Endometrium (tissue), 2 donors: Measurements from ENCODE around the gene TRIO.

Experiments
- FAIRE-seq: peaks from 2 replicates; lab custom pipeline; 2012; peaks lifted over from hg19 to GRCh38; lab: Jason Lieb, UNC
- donor health status: control.
- donor health status: control.

TRIO gene

DNA sequence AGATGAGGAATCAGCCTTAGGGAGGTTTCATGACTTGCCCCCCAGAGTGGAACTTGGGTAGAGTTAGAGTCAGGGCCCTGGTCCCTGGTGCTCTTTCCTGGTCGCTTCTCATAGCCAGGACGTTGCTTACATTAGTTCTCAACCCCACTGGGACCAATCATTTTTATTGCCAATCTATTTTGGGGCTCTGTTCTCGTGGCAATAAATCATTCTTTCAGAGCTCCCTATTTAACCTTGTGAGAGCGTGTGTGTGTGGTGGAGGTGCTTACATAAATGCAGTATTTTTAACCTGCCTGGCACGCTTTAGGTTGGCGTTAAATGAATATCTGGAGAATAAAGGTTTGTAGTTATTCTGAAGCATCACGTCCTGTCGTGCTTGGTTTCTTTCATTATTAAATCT, 4.1 kb downstream of the TRIO start:
- no peak for FAIRE-seq

DNA sequence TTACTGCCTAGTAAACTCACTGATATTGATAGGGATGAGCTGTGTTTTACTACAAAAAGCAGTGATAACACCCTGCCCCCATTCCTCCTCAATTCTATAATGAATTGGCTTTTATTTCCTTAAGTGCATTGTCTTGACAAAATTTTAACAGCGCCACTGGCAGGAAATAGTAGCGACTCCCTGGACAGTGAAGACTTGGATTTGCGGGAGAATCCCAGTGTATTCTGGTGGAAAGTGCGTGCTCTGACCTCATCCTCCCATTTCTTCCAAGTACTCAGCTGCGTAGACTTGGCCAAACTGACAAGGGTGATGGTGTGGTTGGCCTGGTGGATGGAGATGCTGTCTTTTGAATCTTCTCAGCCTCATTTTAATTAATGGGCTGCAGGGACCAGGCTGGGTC, 5.3 kb downstream of the TRIO start:
- no peak for FAIRE-seq

DNA sequence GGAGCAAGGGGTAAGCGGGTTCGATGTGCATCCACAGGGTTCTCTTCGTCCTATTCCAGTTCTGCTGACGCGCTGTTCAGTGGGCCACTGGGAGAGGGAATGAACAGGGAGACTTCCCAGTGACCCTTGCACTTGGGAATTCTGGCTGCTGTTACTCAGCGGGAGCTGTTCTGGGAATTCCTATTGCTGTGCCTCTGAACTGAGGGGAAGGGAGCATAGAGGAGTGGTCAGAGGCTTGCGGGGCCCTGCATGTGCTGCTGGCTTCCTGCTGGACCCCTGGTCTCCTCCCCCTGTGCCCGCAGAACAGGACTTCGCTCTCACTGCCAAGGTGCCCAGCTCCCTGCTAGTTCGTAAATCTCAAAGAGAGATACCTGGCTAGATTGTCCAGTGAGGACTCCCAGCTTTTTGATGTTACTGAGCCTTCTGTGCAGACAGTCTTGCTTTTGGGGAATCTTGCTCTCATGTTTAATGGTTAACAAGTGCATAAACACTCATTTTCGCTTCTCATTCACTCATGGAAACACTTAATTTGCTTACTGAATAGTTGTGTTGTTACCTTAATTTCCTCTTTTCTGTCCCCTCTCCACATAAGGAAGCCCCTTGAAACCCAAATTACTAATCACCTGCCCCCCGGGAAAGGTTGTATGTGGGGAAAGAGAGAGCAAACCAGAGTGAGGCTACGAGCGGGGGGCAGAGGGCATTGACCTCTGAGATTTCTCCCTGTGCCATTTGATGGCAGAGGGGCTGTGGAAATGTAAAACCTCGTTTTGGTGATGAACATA, 5.9 kb downstream of the TRIO start:
- FAIRE-seq, result no peak

DNA sequence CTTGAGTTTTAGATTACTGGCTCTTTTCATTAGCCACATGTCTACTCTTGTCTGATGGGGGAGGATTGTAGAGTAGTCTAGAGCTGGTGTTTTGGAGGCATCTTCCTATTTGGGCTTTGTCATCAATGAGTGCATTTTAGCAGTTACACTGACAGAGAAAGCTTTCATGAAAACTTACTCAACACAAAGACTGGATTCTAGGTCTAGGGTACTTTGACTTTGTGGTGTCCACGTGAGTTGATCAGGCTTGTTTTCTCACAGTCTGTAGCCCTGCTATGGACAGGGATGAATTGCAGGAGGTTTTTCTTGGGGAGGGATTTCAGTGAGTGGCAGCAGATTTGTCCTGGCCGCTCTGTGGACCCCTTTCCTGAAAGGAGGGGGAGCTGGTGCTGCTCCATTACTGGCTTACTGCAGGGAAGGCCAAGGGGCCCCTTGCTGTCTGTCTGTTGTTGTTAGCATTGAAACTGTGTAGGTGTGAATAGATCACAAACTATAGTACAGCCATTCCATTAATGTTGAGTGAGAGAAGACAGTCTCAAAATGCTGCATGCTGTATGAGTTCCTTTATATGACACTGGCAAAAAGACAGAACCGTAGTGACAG, 6.6 kb downstream of the TRIO start:
- FAIRE-seq, result no peak

DNA sequence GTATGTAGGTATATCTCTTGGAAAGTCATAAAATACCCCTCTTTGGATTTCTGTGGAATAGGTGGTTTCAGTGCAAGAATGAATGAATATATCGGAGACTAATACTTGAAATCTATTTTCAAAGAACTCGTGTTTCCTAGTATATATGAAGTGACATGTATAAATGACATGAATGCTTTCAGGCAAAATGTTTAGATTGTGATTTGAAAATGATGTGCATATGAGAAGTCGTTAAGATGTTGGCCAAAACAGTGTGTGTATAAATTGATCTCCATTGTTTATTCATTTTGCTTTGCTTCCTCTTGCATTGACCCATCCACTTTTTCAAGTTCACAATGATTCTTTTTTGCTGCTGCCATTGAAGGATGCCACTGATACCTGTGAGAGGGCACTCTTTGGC, 8.3 kb downstream of the TRIO start:
- no peak for FAIRE-seq

DNA sequence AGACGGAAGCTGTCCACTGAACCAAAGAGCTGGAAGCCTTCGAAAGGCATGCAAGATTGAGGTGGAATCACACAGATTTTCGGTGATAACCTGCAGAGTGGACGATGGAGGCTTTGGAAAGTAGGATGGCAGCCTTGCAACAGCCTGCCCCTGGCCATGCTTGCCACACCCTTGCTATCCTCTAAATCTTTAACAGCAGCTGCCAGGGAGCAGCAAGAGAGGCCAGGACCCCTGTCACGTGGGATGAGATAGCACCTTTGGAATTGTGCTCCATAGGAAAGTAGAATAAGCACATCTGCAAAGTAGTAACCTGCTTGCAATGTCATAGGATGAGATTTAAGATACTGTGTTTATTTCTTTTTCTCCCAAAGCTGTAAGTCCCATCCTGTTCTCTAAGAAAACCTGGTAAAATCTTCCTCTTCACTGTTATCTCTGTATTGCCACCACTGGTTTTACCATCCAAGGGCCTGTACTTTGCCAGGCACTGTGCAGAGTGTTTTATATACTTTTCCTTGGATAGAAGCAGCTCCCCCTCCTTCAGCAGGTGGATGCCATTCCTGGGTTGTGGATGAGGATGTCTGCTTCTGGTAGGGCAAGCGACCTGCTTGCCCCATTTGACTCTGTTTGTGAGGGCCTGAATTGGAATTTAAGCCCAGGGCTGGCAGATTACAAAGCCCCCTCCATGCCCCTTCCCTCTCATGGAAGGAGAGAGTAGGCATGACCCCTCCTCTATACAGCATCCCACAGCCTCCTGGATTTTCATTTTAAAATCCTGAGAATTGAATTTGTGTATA, 10.1 kb downstream of the TRIO start:
- no peak for FAIRE-seq

DNA sequence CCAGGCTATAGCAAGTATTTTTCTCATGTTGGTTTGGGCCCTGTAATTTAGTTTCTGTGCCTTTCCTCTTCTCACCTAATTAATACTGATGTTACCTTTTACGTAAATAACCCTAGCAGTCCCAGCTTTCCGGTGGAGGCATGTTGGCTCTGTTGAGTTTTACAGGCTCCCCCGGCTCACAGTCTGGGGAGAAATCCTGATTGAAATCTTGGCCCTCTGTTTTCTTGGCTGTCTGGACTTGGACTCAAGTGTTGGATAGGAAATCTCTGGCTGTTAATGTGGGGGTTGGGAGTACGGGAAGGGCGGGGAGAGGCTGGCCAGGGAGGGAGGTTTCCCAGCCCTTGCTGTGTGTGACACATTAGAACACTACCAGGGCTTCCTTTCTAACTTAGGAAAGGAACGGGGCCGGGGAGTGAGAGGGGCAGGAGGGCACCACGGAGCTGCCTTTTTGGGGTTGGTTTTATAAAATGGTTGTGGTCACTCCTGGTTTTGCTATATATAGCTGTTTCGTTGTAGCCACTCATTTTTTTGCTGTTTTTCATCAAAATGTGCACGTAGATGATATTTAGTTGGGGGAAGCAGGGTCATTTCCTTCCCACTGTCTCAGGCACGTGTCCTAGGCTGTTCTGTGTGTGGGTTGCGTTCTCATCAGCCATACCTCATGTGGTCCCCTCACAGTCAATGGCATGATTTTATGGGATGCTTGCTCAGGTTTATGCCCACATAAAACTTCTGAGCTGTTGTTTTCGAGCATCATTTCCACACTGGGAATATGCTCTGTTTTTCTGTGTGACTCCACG, 11.0 kb downstream of the TRIO start:
- FAIRE-seq, result no peak

DNA sequence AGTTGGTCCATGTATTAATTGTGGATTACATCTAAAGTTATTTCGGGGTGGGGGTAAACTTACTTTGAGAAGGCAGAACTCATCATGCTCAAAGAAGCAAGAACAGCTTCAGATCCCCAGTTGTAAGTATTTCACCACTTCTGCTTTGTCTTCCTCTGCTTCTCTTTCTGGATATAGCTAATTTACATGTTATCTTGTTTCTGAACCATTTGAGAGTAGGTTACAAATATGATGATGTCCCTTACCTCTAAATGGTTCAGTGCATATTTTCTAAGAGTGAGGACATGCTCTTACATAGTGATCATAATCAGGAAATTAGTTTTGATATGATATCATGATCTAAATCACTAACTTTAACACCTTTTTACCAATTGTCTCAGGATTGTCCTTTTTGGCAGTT, 11.9 kb downstream of the TRIO start:
- no peak for FAIRE-seq

DNA sequence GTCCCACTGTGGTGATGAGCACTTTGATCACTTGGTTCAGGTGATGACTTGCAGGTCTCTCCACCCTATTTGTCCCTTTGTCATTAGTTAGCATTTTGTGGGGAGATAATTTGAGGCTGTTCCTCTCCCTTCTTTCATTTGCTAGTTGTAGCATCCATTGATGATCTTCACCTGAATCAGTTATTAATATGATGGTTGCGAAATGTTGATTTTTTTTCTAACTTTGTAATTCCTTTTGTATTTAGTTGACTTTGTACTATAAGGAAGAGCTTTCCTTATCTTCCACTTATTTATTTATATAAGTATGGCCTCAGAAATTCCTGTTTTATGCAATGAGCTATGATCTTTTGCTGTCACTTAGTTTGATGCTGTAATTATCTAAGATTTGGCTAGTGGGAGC, 12.6 kb downstream of the TRIO start:
- no peak for FAIRE-seq

DNA sequence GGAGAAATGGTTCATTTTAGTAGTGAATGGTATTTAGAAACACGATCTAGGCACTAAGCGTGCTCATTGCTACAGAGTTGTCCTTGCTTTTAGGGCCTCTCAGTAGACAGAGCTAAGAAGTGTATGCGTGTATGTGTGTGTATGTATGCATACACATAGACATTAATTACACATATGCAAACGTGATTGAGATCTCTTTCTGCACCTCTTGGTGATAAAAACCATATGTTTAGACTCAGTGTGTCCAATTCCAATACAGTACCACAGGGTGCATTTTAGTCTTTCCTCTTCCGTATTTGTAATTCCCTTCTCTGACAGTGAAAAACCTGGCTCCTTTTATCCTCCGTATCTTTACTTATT, 13.1 kb downstream of the TRIO start:
- FAIRE-seq, result no peak

DNA sequence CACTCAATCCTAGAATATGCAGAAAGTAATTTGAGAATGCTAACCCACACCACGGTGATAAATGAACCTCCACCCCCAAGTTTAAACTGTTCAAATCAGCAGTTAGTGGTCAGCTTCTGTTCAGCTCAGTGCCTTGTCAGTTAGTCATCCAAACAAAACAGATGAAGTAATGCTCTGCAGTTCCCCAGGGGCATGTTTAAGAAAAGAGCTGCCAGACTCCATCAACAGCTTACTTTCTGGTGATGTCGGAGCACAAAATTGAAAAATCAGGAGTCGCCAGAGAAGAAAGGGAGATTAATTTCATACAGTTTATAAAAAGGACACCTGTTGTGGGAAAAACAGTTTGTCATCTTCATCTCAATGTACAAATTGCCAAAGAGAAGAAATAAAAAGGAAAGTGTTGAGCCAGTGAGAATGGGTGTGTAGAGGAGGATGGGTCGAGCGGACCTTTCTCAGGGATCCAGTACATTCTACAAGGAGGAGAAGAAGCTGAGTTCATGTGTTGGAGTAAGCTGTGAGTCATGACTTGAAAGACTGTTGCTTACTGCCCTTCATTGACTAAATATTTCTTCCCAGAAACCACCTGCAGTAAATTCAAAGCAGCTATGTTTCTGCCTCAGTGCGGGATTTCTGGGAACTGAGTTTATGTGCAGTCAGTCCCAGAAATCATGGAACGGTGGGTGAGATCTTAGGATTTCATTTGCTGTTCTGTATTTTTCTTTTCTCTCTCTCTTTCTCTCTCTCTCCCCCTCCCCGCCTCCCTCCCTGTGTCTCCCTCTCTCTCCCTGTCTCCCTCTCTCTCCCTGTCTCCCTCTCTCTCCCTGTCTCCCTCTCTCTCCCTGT, 13.7 kb downstream of the TRIO start:
- no peak for FAIRE-seq

DNA sequence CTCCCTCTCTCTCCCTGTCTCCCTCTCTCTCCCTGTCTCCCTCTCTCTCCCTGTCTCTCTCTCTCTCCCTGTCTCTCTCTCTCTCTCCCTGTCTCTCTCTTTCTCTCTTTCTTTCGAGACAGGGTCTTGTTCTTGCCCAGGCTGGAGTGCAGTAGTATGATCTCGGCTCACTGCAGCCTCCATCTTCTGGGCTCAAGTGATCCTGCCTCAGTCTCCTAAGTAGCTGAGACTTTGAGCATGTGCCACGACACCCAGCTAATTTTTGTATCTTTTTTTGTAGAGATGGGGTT, 14.3 kb downstream of the TRIO start:
- FAIRE-seq, result no peak

DNA sequence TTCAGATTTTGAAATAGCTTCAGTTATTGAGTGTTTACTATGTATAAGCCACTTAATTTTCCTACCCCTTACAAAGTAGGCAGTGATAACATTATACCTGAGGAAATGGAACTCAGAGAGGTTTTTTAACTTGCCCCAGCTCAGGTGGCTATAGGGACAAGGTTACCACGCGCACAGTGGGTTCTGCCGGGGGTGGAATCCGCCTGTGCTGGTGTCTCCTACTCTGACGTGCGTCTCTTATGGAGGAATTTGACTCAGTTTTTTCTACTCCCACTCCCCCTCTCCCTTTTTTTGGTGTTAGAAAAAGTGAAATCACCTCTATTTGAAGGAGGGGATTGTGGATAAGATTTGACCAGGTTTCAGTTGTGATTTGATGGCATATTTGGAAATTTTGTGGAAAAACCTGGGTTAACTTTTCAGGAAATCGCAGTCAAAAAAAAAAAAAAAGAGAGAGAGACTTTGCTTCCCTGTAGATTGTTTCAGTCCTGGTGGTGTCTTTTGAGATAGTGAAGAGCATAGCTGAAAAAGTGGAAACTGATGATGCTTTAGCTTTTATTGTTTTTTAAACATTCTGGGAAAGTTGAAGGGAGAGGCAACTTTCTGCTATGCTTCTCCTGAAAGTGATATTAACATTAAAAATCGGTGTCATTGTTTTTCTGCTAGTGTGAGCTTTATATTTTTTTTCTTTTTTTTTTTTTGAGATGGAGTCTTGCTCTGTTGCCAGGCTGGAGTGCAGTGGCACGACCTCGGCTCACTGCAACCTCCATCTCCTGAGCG, 15.9 kb downstream of the TRIO start:
- FAIRE-seq, result no peak

DNA sequence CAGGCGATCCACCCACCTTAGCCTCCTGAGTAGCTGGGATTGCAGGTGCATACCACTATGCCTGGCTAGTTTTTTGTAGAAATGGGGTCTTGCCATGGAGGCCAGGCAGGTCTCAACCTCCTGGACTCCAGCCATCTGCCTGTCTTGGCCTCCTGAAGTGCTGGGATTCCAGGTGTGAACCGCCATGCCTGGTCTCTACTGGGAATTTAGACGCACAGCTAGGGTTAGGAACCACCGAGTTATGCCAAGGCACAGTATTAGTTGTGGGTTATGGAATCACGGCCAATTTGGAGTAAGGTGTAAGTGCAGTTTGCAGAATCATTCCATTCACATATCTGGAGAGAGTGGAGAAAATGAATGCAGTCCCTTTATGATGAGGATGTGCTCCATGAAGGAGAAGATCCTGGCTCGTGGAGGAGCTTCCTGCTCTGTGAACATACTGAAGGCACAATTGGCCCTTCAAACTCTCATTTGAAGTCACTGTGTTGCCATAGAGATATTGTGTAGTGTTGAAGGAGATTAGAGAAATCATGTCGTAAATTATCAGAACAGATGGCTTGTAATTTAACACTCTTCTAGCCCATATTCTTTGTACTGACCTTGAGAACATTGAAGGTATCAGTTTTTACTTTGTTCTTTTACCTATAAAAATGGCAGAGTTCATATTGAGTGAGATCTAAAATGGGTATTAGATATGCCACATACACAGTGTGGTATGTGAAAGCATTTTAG, 18.8 kb downstream of the TRIO start:
- FAIRE-seq, result no peak

DNA sequence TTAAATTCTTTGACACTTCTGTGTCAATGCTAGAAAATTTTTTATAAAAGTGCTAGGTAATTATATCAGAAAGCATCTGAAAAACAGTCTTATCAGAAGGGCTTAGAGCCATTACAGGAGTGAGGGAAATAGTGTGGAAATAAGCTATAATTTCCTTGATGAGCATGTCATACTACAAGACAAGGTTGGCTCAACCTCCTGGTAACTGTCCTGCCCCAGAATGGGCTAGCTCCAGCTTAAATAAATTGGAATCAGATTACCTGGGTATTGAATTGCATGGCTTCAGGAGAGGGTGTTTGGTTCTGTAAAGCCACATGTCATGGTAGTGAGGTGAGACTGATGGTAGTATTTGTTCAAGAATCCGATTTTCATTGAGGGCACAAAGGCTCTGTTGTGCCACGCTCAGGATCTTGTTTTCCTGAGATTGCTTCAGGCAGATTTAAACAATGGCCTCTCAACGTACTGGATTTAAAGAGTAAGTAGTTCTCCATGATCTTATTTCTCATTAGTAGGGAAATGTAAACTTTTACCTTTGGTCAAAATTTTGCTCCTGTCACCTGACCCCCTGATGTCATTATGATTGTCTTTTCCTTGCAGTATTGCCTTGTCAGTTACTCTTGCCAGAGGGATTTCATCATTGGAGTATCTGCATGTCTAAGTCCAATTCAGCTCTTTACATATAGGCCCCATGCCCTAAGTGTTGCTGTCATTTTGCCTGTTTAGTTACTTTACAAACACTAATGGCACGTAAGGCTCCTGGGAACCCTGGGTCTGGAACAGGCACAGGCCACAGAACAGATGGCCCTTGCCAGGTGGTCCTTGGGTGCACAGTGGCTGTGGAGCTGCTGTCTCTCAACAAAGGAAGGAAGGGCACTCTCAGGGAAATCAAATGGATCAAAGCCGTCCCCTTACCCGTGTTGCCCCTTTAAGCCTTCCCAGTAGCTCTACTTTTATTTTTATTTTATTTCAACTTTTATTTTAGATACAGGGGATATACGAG, 21.3 kb downstream of the TRIO start:
- no peak for FAIRE-seq

DNA sequence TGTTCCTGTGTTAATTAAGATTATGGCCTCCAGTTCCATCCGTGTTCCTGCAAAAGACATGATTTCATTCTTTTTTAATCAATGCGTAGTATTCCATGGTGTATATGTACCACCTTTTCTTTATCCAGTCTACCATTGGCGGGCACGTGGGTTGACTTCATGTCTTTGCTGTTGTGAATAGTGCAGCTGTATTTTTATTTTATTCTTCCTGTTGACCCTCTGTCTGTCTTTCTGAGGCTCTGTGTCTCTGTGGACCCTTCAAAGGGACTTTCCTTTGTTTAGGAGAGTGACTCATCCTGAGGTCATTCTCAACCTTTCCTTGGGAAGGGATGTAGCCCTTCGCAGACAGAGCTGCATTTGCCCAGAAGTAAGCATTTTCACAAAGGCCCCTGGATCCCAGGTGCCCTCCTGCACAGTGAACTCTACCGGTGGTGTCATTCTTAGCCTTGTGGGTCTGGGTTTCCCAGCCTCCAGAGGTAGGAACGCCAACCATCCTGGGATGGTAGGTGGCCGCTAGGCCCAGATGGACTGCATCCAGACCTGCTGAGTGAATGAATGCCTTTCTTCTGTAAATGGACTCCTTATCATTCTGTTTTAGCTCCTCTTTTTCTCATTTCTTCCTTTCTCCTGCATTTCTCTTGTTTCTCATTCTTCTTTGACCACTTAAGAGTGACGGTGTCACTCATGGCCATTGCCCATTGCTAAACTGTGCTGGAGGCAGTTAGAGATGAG, 22.4 kb downstream of the TRIO start:
- no peak for FAIRE-seq

DNA sequence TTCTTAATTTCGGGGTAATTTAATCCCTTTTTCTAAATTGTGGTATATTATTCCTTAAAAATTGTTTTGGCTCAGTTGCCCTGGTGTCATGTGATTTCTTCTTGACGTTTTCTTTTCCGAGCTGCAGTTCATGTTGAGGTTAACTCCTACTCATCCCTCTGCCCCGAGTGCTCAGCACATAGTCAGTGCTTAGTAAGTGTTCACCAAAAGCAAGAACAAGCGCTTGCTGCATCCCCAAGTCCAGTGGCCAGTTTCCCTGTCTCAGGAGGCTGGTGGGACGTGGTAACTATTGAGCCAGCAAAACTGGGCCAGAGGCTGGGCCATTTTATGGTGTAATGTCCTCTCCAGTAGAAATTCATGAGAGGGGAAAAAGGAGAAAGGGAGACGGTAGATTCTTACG, 23.3 kb downstream of the TRIO start:
- no peak for FAIRE-seq

DNA sequence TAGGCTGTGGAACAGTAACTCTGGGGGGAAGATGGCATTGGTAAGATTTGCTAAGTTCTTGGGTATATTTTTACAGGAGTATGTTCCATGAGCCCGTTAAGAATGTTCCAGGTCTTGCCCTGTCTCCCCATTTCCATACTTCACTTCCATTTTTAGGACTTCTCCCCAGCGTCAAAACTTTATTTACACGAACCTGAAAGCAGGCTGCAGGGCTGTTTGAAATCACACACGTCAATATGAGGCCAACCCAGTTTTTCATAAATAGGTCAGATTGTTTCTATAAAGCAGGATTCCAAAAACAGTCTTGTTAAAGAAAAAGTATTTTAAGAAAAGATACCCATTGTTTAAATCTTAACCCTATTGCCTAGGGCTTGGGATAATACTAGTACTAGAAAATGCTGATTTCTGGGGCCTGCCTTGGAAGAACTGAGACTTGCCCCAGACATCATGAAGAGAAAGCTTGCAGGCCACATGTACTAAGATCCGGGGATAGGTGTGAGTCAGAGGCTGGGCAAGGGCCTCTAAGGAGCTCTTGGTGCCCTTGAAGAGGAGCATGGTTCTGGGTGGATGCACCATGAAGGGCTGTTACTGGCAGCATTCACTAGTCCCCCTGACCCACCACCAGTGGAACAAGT, 24.2 kb downstream of the TRIO start:
- no peak for FAIRE-seq
